NCI-H146 (cell line): Measurements from ENCODE around the gene FRMD1.
A peak's percentile ranks its signal among the peaks of the same experiment; 100 is the strongest.
"Not testable (repeated sequence)": the region's sequence is repeated elsewhere in the genome, so short reads cannot be mapped to it uniquely, and the experiment has no call there.

Experiments
- DNase-seq: peaks from one replicate; lab custom pipeline; 2025; lab: John Stamatoyannopoulos, UW

The FRMD1 gene

GRCh38 chr6:168078175-168078942, 653 bp downstream of the FRMD1 start:
- DNase-seq: no peak

DNA sequence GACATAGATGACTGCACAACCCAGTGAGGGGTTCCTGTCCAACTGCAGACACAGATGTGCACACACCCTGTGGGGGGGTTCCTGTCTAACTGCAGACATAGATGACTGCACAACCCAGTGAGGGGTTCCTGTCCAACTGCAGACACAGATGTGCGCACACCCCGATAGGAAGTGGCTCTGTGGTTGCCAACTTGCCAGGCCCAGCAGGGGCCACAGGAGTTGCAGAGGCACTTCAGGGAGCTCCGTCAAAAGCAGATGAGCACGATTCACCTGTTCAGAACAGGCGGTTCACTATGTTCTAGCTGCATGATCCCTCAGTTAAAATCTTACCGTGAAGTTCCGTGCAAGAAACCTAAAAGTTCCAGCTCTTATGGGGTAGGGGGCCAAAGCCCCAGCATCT, 1.6 kb downstream of the FRMD1 start:
- not testable (repeated sequence) for DNase-seq

DNA sequence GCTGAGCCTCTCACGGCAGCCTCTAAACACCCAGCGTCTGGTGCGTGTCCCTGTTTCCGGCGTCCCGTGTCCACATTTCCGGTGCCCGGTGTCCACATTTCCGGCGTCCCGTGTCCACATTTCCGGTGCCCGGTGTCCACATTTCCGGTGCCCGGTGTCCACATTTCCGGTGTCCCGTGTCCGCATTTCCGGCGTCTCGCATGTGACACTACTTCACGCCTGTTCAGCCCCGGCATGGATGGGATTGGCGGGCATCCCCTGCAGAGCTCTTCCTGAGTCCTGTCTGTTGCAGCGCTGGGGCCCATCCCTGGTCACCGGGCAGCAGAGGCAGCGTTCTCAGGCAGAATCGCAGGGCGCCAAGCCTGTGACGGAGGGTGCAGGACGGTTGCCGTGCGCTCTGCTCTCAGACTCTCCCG, 3.2 kb downstream of the FRMD1 start:
- DNase-seq: no peak

DNA sequence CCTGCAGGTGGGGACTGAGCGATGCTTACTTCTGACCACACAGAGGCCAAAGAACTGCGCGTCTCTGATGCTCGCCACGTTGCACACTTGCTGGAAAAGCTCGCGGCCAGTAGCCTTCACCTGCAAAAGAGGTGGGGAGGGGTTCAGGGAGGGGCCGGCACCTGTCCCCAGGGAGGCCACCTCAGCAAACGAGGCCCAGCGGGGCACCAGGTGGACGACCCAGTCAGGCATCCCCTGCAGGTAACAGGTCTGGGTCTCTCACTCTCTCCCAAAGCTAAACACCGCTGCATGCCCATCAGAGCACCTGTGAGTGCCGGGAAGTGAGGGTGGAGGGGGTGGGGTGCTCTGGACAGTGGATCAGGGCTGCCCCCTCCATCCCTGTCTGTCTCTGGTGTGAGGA, 3.8 kb downstream of the FRMD1 start:
- DNase-seq: no peak

GRCh38 chr6:168073937-168074730, 4.9 kb downstream of the FRMD1 start:
- no peak for DNase-seq

GRCh38 chr6:168072730-168073129, 6.3 kb downstream of the FRMD1 start:
- DNase-seq: no peak

DNA sequence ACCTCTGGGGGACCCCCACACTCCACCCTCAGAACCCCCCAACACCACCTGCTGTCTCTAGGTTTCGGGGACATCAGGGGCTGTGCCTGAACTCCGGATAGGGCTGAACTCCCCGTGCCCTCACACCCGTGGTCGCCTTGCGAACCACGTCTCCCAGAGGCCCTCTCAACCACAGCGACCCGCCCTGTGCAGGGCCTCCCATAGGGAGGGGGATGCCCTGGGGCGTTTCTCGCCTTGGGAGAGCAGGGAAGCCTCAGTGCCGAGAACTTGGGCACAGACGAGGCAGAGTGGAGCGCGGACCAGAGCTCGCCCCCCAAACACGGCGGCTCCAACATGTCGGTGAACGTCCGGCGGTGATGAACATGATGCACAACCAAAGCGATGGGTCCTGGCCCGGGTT, 6.8 kb downstream of the FRMD1 start:
- DNase-seq: no peak

GRCh38 chr6:168071620-168072019, 7.4 kb downstream of the FRMD1 start:
- no peak for DNase-seq

DNA sequence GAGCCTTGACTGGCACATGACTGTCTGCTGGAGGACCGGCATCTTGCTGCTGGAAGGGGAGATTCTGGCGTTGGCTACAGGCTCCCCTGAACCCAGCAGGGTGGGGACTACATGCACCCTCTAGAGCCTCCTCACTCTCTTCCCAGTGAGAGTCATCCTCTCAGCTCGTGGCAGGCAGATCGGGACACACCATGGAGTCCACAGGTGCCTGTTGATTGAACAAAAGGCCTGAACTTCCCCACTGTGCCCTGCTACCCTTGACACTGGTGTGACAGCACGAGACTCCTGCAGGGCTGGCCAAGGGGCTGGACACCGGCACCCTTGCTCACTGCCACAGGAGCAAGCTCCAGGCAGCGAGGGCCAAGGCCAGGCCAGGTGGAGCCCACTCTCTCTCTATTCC, 8.2 kb downstream of the FRMD1 start:
- no peak for DNase-seq

DNA sequence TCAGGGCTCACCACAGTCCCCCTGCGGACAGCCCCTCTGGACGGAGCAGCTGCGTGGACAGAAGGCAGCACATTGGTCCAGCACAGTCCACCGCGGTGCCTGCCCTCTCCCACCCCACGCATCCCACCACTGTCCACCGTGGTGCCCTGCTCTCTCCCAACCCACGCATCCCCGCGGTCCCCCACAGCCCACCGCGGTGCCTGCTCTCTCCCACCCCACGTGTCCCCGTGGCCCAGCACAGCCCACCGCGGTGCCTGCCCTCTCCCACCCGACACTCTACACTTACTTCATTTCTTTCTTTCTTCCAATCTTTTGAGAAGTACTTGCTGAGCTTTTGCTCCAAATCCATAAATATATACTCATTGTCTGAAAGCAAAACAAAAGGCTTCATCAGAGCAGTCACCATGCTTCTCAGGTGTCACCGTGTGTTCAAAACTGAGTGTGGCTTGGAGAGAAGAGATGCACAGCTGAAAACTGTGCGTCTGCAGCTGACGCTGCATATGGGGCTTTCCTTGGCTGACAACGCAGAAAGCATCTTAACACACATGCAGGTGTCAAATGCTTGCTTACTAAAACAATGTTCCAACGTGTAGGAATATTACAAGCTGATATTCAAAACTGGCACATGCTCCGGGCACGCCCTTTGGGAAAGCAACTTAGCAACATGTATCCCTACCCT, 11.8 kb downstream of the FRMD1 start:
- no peak for DNase-seq

- DNase-seq: no peak
Observed at GRCh38 chr6:168064226-168064807, 14.7 kb downstream of the FRMD1 start.

GRCh38 chr6:168063431-168063830, 15.6 kb downstream of the FRMD1 start:
- no peak for DNase-seq

DNA sequence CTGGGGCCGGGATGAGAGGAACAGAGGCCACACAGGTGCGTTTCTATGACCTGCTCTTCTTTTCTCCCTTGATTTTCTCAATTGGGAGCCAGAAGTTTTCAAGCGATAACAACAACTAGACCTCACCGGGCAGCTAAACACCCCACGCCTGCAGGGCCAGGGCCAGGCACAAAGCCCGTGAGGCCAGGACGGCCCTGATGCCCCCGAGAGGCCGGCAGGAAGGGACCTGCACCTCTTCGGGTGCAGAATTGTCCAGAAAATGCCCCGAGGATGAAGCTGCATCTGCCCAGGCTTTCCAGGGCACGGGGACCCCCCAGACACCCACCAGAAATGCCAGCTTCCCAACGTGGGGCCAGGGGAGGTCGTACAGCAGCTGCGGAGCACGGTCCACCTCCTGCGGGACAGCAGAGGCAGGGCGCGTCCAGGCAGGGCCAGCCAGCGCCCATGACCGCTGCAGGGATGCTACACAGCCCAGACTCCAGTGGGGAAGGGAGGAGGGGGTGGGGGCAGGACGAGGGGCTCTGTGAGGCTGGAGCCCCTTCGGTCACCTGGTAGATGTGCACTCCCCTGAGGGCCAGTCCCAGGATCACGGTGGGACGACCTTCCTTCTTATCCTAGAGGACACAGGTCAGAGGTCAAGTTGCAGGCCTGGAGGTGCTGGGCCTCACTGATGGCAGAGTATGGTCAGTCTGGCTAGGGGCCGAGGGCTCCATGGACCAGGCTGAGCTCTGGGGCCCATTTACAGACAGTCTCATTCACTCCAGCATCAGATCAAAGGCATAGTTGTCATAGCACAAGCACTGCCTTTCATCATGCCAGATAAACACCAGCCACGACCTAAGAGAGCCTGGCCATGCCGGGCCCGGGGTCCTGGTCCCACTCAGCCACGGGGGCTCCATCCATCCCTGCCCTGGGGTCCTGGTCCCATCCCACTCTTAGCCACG, 16.4 kb downstream of the FRMD1 start:
- DNase-seq: no peak

DNA sequence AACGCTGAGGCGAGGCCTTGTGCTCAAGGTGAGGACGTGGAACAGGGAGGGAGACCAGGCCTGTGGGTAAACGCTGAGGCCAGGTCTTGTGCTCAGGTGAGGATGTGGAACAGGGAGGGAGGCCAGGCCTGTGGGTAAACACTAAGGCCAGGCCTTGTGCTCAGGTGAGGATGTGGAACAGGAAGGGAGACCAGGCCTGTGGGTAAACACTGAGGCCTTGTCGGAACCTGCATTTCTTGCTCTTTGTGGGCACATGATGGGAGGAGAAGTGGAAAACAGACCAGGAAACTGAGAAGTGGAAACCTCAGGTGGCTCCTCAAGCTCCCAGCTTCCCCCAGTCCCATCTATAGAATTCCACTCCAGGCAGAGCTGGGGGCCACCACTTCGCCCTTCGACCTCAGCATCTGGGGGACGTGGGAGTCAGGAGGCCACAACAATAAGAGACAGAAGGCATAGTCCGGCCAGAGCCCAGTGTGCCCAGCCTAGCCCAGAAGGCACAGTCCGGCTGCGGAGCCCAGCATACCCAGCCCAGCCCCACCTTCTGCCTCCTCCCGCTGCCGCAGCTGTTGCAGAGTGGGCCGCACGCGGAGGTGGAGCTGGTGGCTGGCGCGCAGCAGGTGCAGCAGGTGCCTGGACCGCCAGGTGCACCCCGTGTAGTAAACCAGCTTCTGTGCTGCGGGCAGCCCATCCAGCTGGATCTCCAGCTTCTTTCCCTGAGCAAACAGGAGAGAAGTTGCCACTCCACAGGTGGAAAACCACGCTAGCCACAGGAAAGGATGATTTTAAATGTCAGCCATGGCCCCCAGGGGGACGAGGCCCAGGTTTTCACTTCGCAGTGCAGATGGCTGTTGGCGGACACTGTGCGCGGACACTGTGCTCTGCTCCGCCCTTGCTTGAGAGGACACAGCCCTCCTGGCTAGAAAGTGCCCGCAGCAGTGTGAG, 17.5 kb downstream of the FRMD1 start:
- peak; percentile 89 for DNase-seq

- peak; percentile 26 for DNase-seq
Observed at GRCh38 chr6:168060521-168060931, 18.5 kb downstream of the FRMD1 start.

GRCh38 chr6:168058691-168059551, 20.1 kb downstream of the FRMD1 start:
- peak; percentile 31 for DNase-seq

- no peak for DNase-seq
Observed at GRCh38 chr6:168057836-168058235, 21.2 kb downstream of the FRMD1 start.

GRCh38 chr6:168056892-168057527, 22.0 kb downstream of the FRMD1 start:
- no peak for DNase-seq
